GM23338 (cell line): ENCODE measurements around the gene BNIP2. TPM values are rescaled to one million over a fixed set of nuclear protein-coding genes. Genes with fewer than 3 reads are reported as not detected.

Experiments
- ATAC-seq: fragments of 200-7000 bp; cut with Tn5 transposase; 3 replicates; pipeline ENCODE4 v1.9.1; 2020
- DNase-seq: peaks from one replicate; pipeline ENCODE4 v3.0.0-alpha.2; 2015; ENCODE audit warnings: low spot score
- H2AFZ ChIP-seq: fragments of 200-600 bp; sonication (generic); 2 replicates; pipeline ENCODE4 v1.8.0; 2016; ENCODE audit warnings: antibody characterized with exemption, mild to moderate bottlenecking, moderate library complexity
- H3F3A ChIP-seq: fragments of 200-600 bp; sonication (generic); replicated peaks from 2 replicates; pipeline ENCODE4 v1.8.0; 2017; ENCODE audit warnings: antibody characterized with exemption, mixed run types, low read depth
- H3K27ac ChIP-seq: fragments of 200-600 bp; sonication (generic); 2 replicates; pipeline ENCODE4 v1.6.1; 2016; ENCODE audit warnings: low read depth
- H3K27me3 ChIP-seq: fragments of 200-600 bp; sonication (generic); 2 replicates; pipeline ENCODE4 v1.8.0; 2016; ENCODE audit warnings: mild to moderate bottlenecking, mixed run types, moderate library complexity; ENCODE audit not compliant: insufficient read depth
- H3K36me3 ChIP-seq: fragments of 200-600 bp; sonication (generic); 2 replicates; pipeline ENCODE4 v1.8.0; 2016; ENCODE audit warnings: mild to moderate bottlenecking; ENCODE audit not compliant: insufficient read depth
- H3K4me1 ChIP-seq: fragments of 200-600 bp; sonication (generic); 2 replicates; pipeline ENCODE4 v1.8.0; 2016; ENCODE audit warnings: mild to moderate bottlenecking, moderate library complexity; ENCODE audit not compliant: insufficient read depth
- H3K4me2 ChIP-seq: fragments of 200-600 bp; sonication (generic); 2 replicates; pipeline ENCODE4 v1.7.1; 2017; ENCODE audit warnings: mixed run types
- H3K4me3 ChIP-seq: fragments of 200-600 bp; sonication (generic); 2 replicates; pipeline ENCODE4 v1.6.1; 2016; ENCODE audit warnings: mixed run types
- H3K79me2 ChIP-seq: fragments of 200-600 bp; sonication (generic); replicated peaks from 2 replicates; pipeline ENCODE4 v1.8.0; 2017; ENCODE audit warnings: mild to moderate bottlenecking; ENCODE audit not compliant: insufficient read depth
- H3K9me2 ChIP-seq: fragments of 200-600 bp; sonication (generic); 2 replicates; pipeline ENCODE4 v1.8.0; 2017; ENCODE audit not compliant: insufficient read depth
- H4K20me1 ChIP-seq: fragments of 200-600 bp; sonication (generic); replicated peaks from 2 replicates; pipeline ENCODE4 v1.8.0; 2017; ENCODE audit warnings: mild to moderate bottlenecking; ENCODE audit not compliant: insufficient read depth
- H3K27ac Mint-ChIP-seq: 2 replicates; pipeline ENCODE4 v1.8.0; 2020; ENCODE audit warnings: inconsistent platforms, mild to moderate bottlenecking, moderate library complexity, mixed read lengths
- H3K27me3 Mint-ChIP-seq: 3 replicates; pipeline ENCODE4 v1.8.0; 2022; ENCODE audit warnings: low read depth, mild to moderate bottlenecking, moderate library complexity, mixed read lengths, inconsistent platforms; ENCODE audit not compliant: insufficient read depth, poor library complexity
- H3K36me3 Mint-ChIP-seq: 3 replicates; pipeline ENCODE4 v1.8.0; 2021; ENCODE audit warnings: low read depth, mild to moderate bottlenecking, inconsistent platforms, moderate library complexity, mixed read lengths
- H3K4me1 Mint-ChIP-seq: 3 replicates; pipeline ENCODE4 v1.8.0; 2020; ENCODE audit warnings: mild to moderate bottlenecking, inconsistent platforms, mixed read lengths
- H3K4me3 Mint-ChIP-seq: 3 replicates; pipeline ENCODE4 v1.8.0; 2021; ENCODE audit warnings: moderate library complexity, mild to moderate bottlenecking, inconsistent platforms, mixed read lengths
- H3K9me3 Mint-ChIP-seq: 3 replicates; pipeline ENCODE4 v1.8.0; 2020; ENCODE audit warnings: moderate library complexity, mild to moderate bottlenecking, inconsistent platforms, mixed read lengths
- CREB1 ChIP-seq: fragments of 250-450 bp; sonication (Bioruptor Pico); IDR thresholded peaks from 2 replicates; pipeline ENCODE4 v1.5.0; 2020; ENCODE audit warnings: low read depth, mild to moderate bottlenecking, moderate library complexity
- CTCF ChIP-seq, 2 experiments: fragments of 200-600 bp in 1 of 2; sonication (generic) in 1 of 2; conservative IDR thresholded peaks; 2 replicates each; pipeline versions ENCODE4 v1.5.1 to v1.6.1; 2016 to 2017; ENCODE audit warnings: antibody characterized with exemption in 2 of 2, low read depth in 2 of 2, mild to moderate bottlenecking in 2 of 2, moderate library complexity in 1 of 2
- ETS1 ChIP-seq: IDR thresholded peaks from 2 replicates; pipeline ENCODE4 v1.6.1; 2016; ENCODE audit warnings: antibody characterized with exemption
- EZH2 ChIP-seq: fragments of 200-600 bp; sonication (generic); IDR thresholded peaks from one replicate; pipeline ENCODE4 v1.8.0; 2017; ENCODE audit warnings: antibody characterized with exemption, mild to moderate bottlenecking, low read depth; ENCODE audit not compliant: unreplicated experiment
- EZH2phosphoT487 ChIP-seq: fragments of 200-600 bp; sonication (generic); IDR thresholded peaks from one replicate; pipeline ENCODE4 v1.8.1; 2018; ENCODE audit warnings: antibody characterized with exemption; ENCODE audit not compliant: unreplicated experiment
- JUNB ChIP-seq: IDR thresholded peaks from one replicate; pipeline ENCODE4 v1.6.1; 2016; ENCODE audit warnings: antibody characterized with exemption; ENCODE audit not compliant: unreplicated experiment
- NANOG ChIP-seq: IDR thresholded peaks from 2 replicates; pipeline ENCODE4 v1.6.1; 2016; ENCODE audit warnings: antibody characterized with exemption, borderline replicate concordance
- POLR2AphosphoS5 ChIP-seq: IDR thresholded peaks from 2 replicates; pipeline ENCODE4 v1.6.1; 2016; ENCODE audit warnings: antibody characterized with exemption, low read depth
- REST ChIP-seq: IDR thresholded peaks from one replicate; pipeline ENCODE4 v1.6.1; 2018; ENCODE audit warnings: antibody characterized with exemption; ENCODE audit not compliant: unreplicated experiment
- STAT1 ChIP-seq: IDR thresholded peaks from one replicate; pipeline ENCODE4 v1.6.1; 2016; ENCODE audit warnings: antibody characterized with exemption; ENCODE audit not compliant: unreplicated experiment
- ZNF114 ChIP-seq: fragments of 250-450 bp; sonication (Bioruptor Pico); IDR thresholded peaks from 2 replicates; pipeline ENCODE4 v1.5.0; 2020; ENCODE audit warnings: mild to moderate bottlenecking, moderate library complexity
- ZNF331 ChIP-seq: fragments of 250-450 bp; sonication (Bioruptor Pico); IDR thresholded peaks from 2 replicates; pipeline ENCODE4 v1.5.0; 2020; ENCODE audit warnings: low read depth, mild to moderate bottlenecking, moderate library complexity
- ZNF462 ChIP-seq: fragments of 250-450 bp; sonication (Bioruptor Pico); IDR thresholded peaks from 2 replicates; pipeline ENCODE4 v1.5.0; 2020; ENCODE audit warnings: mild to moderate bottlenecking, moderate library complexity
- polyA plus RNA-seq: library from polyadenylated mRNA; unstranded; fragments of >200 nt; fragmentation: Nextera tagmentation; extraction: Ambion mirVana; gene quantifications from 2 replicates; pipeline ENCODE4 v1.2.1, GENCODE V29; 2016
- total RNA-seq: library from RNA; depleted of rRNA; stranded (reverse); fragments of >200 nt; shearing (Covaris generic); gene quantifications from 2 replicates; pipeline ENCODE4 v1.2.3, GENCODE V29; 2014

BNIP2 gene
- total and polyA plus RNA-seq, 2 experiments from 2014 or later: 43.7 to 83.7 TPM

- H3K4me2 ChIP-seq: no peak overlapping the region
- H3K4me1 ChIP-seq: no peaks in the 10 kb centered on the region; the same call in 1 of the 2 replicates
- Mint-ChIP-seq H3K27me3 (peaks cover 9% of the 10 kb centered on the region), H3K9me3 (no peaks in the 10 kb centered on the region), H3K36me3 (peaks cover 19% of the 10 kb centered on the region), H3K4me3 (no peak overlapping the region), H3K4me1 (peaks cover 12% of the 10 kb centered on the region), H3K27ac (0 out of 2 replicates have a peak overlapping the region, but pooled peaks have one; percentile 18)
- peaks cover 73% of the 10 kb centered on the region for H3K79me2 ChIP-seq
- no peak for TF ChIP-seq JUNB
- no peak for TF ChIP-seq ETS1
- no peak for TF ChIP-seq CTCF (conservative IDR thresholded peaks at IDR 0.05; ENCODE audit: low read depth in 2 of 2)
- TF ChIP-seq EZH2phosphoT487: no peak
- TF ChIP-seq ZNF114 (CRISPR knock-in tag): no peak
- no peak for TF ChIP-seq EZH2
- no peak for TF ChIP-seq REST
- TF ChIP-seq ZNF331 (CRISPR knock-in tag): no peak
- no peak for TF ChIP-seq STAT1
- TF ChIP-seq CREB1 (CRISPR knock-in tag): no peak
- TF ChIP-seq NANOG: no peak
- no peak for TF ChIP-seq POLR2AphosphoS5
- TF ChIP-seq ZNF462 (CRISPR knock-in tag): no peak
- no peak for DNase-seq
- no peak overlapping the region for H2AFZ ChIP-seq
- peaks cover 9% of the 10 kb centered on the region for H3K27me3 ChIP-seq
- peaks cover 15% of the 10 kb centered on the region for H4K20me1 ChIP-seq
- H3K4me3 ChIP-seq: no peak overlapping the region
- H3F3A ChIP-seq: no peaks in the 10 kb centered on the region
- no peak overlapping the region for H3K27ac ChIP-seq
- peaks cover 10% of the 10 kb centered on the region; the same call in 1 of the 2 replicates for H3K36me3 ChIP-seq
- H3K9me2 ChIP-seq: no peaks in the 10 kb centered on the region
- no peak for ATAC-seq
Observed at GRCh38 chr15:59685737-59686297, 3.3 kb downstream of the BNIP2 start.
